Right lung (tissue), 5 donors: ENCODE measurements around the gene CAPRIN1. TPM values are rescaled to one million over a fixed set of nuclear protein-coding genes. Genes with fewer than 3 reads are reported as not detected.

Experiments
- DNase-seq, 2 donors: peaks; one replicate each; pipeline ENCODE4 v3.0.0-alpha.2; 2013
- polyA plus RNA-seq, 5 donors: library from polyadenylated mRNA; unstranded; fragments of 120-200 nt; gene quantifications; one replicate each; pipeline versions ENCODE4 v1.2.1 to v1.2.3, GENCODE V29; 2013; ENCODE audit warnings: inconsistent platforms in 1 of 5, low replicate concordance in 1 of 5; ENCODE audit not compliant: insufficient read length in 5 of 5, insufficient read depth in 1 of 5

The CAPRIN1 gene
- polyA plus RNA-seq, 5 donors, result 203 to 287 (median 247) TPM

DNA sequence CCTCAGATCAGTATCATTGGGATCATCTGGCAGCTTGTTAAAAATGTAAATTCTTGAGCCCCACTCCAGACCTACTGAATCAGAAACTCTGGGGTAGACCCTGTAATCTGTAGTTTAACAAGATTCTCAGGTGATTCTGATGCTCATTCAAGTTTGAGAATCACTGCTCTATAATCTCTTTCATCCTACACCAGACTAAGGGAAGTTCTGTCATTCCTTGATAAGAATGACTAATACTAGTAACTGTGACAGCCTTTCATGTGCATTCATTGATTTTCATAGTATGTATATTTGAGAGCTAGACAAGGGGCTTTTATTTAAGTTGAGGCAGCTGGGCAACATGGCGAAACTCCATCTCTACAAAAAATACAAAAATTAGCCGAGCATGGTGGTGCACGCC, 83.9 kb downstream of the CAPRIN1 start:
- no peak for DNase-seq

DNA sequence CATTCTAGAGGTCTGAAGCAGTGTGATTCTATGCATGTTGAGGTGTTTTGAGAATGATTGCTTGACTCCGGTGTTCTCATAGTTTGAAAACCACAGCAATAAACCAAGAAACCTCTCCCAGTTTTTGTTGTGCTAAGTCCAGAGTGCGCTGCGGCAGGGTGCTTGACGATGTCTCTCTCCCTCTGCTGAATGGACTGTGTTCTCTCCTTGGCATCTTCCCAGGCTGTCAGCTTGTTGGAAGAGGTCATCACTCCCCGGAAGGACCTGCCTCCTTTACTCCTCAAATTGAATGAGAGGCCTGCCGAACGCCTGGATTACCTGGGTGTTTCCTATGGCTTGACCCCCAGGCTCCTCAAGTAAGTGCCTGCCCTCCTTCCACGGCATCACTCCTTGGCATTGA, 84.9 kb downstream of the CAPRIN1 start:
- no peak for DNase-seq

DNA sequence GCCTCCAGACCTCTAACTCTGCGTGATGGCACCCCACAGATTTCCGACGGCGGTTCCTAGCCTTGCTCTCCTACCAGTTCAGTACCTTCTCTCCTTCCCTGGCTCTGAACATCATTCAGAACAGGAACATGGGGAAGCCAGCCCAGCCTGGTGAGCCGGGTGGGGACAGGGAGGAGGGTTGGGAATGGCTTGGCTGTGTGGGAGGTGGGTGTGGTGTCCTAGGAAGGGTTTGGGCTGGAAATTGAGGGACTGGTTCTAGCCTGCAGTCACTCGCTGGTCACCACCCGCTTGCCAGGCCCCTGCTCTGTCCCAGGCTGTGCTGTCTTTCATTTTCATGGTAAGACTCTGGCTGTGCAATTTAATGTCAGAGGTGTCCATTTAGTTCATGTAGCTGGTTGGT, 87.8 kb downstream of the CAPRIN1 start:
- DNase-seq, result no peak

DNA sequence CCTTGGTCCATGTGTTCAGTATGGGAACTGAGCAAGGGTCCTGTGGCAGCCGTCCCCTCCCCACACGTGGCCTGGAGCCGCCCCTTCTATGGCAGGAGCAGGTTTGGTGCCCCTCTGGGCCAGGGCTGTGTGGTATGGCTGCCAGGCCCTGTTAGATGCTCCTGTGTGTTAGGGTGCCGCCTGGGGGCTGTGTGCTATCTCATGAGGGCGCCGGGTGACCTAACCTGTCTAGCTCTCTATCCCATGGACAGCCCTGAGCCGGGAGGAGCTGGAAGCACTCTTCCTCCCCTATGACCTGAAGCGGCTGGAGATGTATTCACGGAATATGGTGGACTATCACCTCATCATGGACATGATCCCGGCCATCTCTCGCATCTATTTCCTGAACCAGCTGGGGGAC, 88.6 kb downstream of the CAPRIN1 start:
- DNase-seq, result no peak

DNA sequence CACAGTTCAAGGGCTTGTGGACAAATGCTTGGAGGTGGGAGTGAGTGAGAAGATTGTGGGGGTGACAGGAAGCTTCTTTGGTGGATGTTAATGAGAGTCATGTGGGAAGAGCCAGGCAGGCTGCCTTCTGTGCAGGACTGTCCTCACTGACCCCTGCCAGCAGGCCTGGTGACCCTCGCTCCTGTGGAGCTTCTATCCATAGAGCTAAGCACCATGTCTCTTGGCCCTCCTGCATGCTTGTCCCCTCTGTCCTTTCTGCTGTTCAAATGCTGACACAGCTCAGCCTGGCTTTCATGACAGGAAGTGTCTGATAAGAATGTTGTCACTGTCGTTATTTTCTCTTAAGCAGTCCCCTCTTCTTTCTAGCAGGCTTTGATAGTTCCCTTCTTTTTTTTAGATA, 91.5 kb downstream of the CAPRIN1 start:
- DNase-seq, result no peak

DNA sequence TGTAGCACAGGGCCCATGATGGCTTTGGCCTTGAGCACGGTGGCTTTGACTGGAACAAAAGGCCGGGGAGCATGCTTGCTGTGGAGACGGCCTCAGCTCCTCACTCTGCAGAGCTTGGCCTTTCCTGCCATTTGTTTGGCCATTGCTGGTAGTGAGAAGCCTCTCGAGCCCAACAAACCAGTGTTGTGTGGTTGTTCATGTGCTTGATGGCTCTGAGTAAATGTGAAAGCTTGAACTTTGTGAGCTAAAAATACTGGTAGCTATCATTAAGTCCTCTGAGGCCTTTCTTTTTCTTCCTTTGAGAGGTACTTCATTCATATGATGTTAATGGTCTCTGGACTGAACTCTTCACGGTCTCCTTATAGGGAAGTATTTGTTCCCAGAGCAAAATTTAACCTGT, 93.5 kb downstream of the CAPRIN1 start:
- no peak for DNase-seq

DNA sequence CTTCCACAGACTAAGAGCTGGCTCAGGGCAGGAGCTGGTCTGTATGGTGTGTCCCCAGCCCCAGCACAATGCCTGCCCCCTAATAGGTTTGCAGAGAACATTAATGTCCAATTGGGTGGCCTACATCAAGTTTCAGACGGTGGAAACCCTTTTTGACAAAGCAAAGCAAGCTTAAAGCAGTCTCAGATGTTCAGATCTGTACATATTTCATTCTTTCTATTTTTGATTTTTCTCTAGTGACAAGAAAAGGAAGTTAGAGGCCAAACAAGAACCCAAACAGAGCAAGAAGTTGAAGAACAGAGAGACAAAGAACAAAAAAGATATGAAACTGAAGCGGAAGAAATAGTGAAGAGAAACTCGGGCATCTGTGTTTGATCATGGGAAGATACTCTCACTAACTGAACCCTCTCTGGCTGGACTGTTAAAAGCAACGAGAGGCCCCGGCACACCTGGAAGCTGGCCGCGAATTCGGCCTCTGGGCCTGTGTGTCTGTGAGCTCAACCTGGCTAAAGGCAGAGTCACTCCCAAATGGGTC, 94.4 kb downstream of the CAPRIN1 start:
- no peak for DNase-seq

DNA sequence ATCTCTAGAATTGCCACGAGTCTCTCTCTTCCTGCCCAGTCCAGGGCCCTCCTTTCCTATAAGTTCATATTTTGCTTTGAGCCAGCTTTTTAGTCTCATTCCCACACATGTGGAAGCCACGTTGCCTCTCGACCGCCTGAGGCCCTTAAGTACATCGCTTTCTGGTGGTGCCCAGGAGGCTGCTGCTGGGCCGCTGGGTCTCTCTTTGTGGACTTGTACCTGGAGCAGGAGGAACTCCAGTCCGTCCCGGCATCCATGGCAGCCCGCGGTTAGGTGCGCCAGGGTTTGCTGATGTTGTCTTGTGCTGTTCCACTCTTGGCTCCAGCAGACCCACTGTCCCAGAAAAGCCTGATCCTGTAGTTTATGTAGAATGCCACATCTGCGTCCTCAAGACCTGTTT, 94.9 kb downstream of the CAPRIN1 start:
- DNase-seq, result no peak

DNA sequence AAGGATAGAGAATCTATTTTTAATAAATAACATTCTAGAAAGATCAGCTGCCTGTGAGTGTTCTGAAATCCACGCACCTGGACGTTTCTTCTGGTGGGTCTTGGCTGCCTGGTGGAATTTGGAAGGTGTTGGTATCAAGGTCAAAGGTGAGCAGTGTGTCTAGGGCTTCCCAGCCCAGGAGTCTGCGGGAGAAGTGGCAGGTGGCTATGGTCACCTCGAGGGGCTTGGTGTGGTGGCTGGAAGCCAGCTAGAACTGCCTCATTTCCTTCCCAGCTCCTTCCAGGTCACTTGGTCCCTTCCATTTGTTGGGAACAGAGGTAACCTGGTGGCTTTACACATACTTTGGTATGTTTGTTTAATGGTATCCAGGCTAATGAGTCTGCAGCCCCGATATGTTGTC, 95.3 kb downstream of the CAPRIN1 start:
- no peak for DNase-seq

DNA sequence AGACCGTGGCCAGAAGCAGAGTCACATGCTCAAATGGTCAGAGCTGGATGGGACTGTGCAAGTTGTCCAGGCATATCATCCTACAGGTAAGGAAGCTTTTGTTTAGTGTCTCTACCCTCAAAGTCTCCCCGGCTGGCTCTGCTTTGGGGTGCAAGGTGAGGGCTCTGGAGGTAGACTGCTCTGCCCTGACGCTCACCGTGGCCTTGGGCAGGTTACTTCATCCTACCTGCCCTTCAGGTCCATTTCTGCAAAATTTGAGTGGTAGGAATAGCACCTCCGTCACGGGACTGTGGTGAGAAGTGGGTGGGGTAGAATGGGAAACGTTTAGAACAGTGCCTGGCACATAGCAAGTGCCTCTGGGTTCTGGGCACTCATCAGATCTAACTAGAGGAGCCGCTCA, 96.0 kb downstream of the CAPRIN1 start:
- no peak for DNase-seq

DNA sequence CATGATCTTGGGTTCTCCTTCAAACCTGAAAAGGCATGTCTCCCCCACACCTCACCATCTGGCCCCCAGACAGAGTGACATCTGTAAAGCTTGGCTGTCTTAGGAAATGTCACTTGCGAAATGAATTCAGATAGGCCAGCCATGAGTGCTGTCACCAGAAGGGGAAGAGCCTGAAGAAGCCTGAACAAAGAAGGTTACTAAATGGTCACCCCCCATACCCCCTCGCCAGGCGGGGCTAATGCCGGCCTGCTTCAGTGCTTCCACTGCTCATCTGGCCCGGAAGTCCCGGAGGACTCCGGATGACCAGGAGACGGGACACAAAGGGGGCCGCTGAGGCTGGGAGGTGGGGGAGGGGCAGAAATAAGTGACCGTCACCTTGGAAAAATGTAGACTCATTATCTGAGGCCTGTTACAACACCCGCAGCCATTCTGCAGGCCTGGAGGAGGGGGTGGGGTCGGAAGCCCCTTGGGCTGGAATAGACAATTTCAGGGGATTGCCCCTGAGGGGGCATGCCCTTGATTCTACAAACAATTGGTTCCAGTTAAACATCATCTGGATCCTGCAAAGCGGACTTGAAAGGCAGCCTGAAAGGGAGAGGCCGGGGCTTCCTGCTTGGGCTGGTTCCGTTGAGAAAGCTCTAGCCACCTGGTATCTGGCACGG, 97.1 kb downstream of the CAPRIN1 start:
- no peak for DNase-seq

DNA sequence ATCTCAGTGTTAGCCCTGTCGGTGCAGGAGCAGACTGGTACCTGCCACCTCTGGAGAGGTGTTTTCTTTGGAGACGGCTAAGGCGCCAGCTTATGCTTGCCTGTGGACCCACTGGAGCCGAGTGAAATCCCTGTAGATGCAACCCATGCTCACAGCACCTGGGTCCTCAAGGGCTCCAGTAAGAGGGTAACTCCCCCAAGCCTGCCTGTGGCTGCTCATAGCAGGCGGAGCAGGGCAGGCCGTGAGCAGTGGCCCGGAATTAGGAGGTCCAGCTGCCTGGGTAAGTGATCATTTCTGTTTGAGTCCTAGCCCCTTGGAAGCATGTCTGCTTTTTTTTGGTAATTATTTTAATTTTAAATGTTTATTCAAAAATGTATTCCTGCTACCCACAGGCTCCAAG, 97.7 kb downstream of the CAPRIN1 start:
- DNase-seq, result no peak

DNA sequence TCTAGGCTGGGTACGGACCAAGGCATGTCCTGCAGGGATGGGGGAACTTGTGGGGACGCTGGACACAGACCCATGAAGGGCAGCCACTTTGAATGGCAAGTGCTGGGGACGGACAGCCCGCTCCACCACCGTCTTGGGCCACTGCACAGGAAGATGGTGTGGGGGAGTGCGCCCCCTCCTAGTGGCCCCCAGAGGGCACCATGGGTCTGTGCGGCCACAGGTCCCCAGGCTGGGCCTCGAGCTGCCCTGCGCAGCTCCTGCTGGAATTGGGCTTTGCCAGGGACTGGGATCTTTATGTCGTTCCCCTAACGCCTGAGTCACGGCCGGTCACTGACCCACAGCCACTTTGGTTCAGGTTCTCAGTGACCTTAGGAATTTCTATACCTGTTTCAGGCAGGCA, 98.3 kb downstream of the CAPRIN1 start:
- DNase-seq, result no peak

DNA sequence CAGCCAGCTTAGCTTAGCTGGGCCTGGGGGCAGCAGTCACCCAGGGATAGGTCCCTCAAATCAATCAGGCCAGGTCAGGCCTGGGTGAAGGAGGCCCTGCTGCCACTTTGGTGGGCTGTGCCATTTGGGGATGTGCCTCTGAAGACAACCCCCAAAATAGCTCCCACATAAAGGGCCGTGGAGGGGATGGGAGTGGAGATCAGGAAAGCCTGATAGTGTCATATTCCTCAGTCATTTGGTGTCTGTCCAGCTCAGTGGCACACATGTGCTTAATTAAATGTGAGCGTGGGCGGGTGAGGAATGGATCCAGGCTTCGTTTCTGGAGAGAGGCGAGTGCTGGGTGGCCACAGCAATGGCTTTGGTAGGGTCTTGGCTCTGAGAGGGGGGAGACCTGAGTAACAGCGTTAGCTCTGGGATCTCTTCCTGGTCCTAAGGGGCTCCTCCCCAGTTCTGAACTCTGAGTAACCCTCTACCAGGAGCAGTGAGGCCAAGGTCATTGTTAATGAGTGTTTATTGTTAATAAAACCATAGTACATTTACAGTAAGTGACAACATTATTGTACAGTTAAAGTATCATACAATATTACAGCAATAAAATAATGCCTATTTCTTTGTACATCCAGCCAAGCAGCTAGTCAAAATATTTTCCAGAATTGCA, 99.1 kb downstream of the CAPRIN1 start:
- no peak for DNase-seq

Other genes with a start within 250 kb of the CAPRIN1 start
- gene LMO2, start 159.7 kb upstream of the CAPRIN1 start, polyA plus RNA-seq, result 10 to 100 TPM; 34.0 to 50.1 (median 39.7) TPM
- 10 to 100 TPM; 52.9 to 62.7 (median 59.4) TPM for gene NAT10, start 53.9 kb downstream of the CAPRIN1 start, polyA plus RNA-seq